ENCODE data around the gene GUCA1A. TPM values are rescaled to one million over a fixed set of nuclear protein-coding genes. Genes with fewer than 3 reads are reported as not detected.
"Not testable (repeated sequence)": the region's sequence is repeated elsewhere in the genome, so short reads cannot be mapped to it uniquely, and the experiment has no call there.

GUCA1A gene
- total RNA-seq, 4 donors from 2014 or later = not detected

DNA sequence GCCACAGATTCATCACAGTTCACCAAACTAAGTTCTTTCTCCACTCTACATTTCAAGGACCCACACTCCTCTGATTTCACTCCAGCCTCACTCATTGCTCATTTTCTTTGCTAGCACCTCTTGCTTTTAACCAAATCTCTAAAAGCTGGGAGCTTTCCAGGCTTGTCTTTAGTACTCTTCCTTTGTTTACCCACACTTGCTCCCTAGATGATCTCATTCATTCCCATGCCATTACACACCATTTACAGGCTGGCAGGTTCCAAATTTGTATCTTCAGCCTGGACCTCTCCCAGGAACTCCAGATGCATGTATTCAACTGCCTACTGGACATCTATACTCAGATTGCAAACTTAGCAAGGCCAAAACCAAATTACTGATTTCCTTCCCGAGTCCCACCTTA, 26.9 kb downstream of the GUCA1A start:
- Histone ChIP-seq H3K27me3 (no peaks in the 10 kb centered on the region), H3K27ac (replicated peaks in 1 of 4) (peak overlapping the region; percentile 32 to 50 (median 34)), H3K4me3 (no peak overlapping the region), H3K36me3 (peaks cover 0 to 25% (median 18%) of the 10 kb centered on the region in 4 donors), H3K9me3 (peaks cover 0 to 3% (median 0%) of the 10 kb centered on the region in 4 donors), H3K4me1 (peaks cover 5 to 34% (median 19%) of the 10 kb centered on the region in 4 donors)
- 28% methylated on average over 1 of the region's 1 CpG for WGBS
- intact Hi-C loops (cut with DNase I) = no loop called here
- DNase-seq (ENCODE audit: extremely low spot score) = no peak
- TF ChIP-seq POLR2A (IDR thresholded peaks at IDR 0.05; ENCODE audit: low read depth) = no peak
- peak; percentile 51 to 62 for TF ChIP-seq POLR2AphosphoS5 (IDR thresholded peaks at IDR 0.05)
- TF ChIP-seq, protein P1, sequence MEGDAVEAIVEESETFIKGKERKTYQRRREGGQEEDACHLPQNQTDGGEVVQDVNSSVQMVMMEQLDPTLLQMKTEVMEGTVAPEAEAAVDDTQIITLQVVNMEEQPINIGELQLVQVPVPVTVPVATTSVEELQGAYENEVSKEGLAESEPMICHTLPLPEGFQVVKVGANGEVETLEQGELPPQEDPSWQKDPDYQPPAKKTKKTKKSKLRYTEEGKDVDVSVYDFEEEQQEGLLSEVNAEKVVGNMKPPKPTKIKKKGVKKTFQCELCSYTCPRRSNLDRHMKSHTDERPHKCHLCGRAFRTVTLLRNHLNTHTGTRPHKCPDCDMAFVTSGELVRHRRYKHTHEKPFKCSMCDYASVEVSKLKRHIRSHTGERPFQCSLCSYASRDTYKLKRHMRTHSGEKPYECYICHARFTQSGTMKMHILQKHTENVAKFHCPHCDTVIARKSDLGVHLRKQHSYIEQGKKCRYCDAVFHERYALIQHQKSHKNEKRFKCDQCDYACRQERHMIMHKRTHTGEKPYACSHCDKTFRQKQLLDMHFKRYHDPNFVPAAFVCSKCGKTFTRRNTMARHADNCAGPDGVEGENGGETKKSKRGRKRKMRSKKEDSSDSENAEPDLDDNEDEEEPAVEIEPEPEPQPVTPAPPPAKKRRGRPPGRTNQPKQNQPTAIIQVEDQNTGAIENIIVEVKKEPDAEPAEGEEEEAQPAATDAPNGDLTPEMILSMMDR (IDR thresholded peaks at IDR 0.05) = no peak

DNA sequence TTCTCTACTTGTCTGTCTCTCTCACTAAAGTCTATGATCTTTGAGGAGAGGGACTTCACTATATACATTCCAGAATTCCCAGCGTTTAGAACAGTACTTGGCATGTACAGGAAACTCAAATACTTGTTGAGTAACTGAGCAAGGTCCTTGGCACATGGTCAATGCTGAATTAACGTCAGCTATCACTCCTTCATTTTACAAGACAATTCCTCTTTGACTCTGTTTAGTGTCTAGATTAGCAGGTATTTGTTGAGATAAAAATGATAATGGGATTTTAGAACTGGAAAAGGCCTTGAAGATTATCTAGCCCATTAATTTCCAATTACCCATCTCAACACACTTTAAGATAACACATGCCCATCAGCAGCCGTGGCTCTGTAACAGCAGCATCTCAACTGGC, 28.2 kb downstream of the GUCA1A start:
- no peak overlapping the region for H3K4me3 ChIP-seq
- peaks cover 3 to 38% (median 29%) of the 10 kb centered on the region in 4 donors for H3K36me3 ChIP-seq
- peaks cover 5 to 34% (median 19%) of the 10 kb centered on the region in 4 donors for H3K4me1 ChIP-seq
- TF ChIP-seq, protein P1 (IDR thresholded peaks at IDR 0.05) = no peak
- no peak for TF ChIP-seq POLR2A (IDR thresholded peaks at IDR 0.05; ENCODE audit: low read depth)
- TF ChIP-seq POLR2AphosphoS5 (IDR thresholded peaks at IDR 0.05) = no peak
- TF ChIP-seq EP300 (IDR thresholded peaks at IDR 0.05) = no peak
- intact Hi-C loops (cut with DNase I) = no loop called here
- 47% methylated on average over 3 of the region's 3 CpGs for WGBS
- no peak for DNase-seq (ENCODE audit: extremely low spot score)
- H3K27me3 ChIP-seq = no peaks in the 10 kb centered on the region
- peaks cover 0 to 3% (median 0%) of the 10 kb centered on the region in 4 donors for H3K9me3 ChIP-seq
- no peak overlapping the region for H3K27ac ChIP-seq (replicated peaks in 1 of 4)

DNA sequence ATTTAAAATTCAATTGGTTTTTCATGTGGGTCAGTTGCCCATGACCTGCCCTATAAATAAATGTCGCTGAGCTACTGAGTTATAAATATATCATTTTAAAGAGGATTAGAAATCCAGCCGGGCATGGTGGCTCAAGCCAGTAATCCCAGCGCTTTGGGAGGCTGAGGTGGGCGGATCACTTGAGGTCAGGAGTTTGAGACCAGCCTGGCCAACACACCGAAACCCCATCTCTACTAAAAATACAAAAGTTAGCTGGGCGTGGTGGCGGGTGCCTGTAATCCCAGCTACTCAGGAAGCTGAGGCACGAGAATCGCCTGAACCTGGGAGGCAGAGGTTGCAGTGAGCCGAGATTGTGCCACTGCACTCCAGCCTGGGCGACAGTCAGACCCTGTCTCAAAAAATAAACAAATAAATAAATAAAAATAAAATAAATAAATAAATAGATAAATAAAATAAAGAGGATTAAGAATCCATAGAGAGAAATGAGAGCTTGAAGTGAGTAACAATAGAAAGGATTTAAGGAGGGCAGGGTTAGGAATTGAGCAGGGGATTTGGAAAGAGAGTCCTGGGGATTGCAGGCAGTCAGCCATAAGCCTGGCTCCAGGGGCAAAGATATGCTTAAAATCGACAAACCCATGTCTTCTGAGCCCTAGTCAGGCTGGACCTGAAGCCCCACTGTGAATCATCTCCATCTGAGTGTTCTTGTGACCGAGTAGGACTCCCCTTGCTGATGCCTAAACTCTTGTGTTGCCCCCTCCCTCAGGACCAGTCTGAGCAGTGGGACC, 29.2 kb downstream of the GUCA1A start:
- DNase-seq (ENCODE audit: extremely low spot score); H3K4me3 ChIP-seq; H3K27me3 ChIP-seq; intact Hi-C loops (cut with DNase I); H3K9me3 ChIP-seq; H3K27ac ChIP-seq (replicated peaks in 1 of 4): not testable (repeated sequence)
- Histone ChIP-seq H3K36me3 (peaks cover 6 to 48% (median 35%) of the 10 kb centered on the region in 4 donors), H3K4me1 (peaks cover 5 to 34% (median 19%) of the 10 kb centered on the region in 4 donors)
- 86% methylated on average over 12 of the region's 13 CpGs for WGBS

DNA sequence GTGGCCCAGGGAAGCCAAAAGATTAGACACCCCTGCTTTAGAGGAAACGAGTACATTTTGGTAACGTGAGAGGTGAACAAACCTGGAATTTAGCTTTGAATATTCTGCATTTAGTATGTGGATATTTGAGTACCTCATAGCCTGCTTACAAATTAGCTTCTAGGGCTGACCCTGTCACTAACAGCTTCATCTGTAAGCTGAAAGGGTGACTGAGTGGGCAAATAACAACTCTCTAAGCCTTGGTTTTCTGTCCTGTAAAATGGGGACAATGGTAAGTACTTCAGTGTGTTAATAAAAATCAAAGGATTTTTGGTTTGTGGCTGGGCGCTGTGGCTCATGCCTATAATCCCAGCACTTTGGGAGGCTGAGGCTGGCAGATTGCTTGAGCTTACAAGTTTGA, 30.0 kb downstream of the GUCA1A start:
- peaks cover 5 to 34% (median 19%) of the 10 kb centered on the region in 4 donors for H3K4me1 ChIP-seq
- no peak overlapping the region for H3K27ac ChIP-seq (replicated peaks in 1 of 4)
- no peak for DNase-seq (ENCODE audit: extremely low spot score)
- peaks cover 0 to 3% (median 0%) of the 10 kb centered on the region in 4 donors for H3K9me3 ChIP-seq
- H3K27me3 ChIP-seq = no peaks in the 10 kb centered on the region
- H3K4me3 ChIP-seq = no peak overlapping the region
- WGBS = 97% methylated on average over 3 of the region's 3 CpGs
- intact Hi-C loops (cut with DNase I) = no loop called here
- peaks cover 6 to 56% (median 43%) of the 10 kb centered on the region in 4 donors for H3K36me3 ChIP-seq
- TF ChIP-seq, protein P1 (IDR thresholded peaks at IDR 0.05) = no peak
- TF ChIP-seq POLR2A (IDR thresholded peaks at IDR 0.05; ENCODE audit: low read depth) (no peak), POLR2AphosphoS5 (IDR thresholded peaks at IDR 0.05) (no peak), EP300 (IDR thresholded peaks at IDR 0.05) (no peak)

DNA sequence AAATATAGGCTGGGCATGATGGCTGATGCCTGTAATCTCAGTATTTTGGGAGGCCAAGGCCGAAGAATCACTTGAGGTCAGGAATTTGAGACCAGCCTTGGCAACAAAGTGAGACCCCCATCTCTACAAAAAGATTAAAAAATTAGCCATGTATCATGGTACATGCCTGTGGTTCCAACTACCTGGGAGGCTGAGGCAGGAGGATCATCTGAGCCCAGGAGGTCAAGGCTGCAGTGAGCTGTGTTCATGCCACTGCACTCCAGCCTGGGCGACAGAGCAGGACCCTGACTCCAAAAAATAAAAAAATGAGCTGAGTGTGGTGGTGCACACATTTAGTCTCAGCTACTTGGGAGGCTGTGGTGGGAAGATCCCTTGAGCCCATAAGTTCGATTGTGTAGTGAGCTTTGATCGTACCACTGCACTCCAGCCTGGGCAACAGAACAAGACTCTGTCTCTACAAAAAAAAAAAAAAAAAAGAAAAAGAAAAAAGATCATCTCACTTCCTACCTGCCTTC, 31.7 kb downstream of the GUCA1A start:
- TF ChIP-seq, protein P1 (IDR thresholded peaks at IDR 0.05) = no peak
- no peak for TF ChIP-seq EP300 (IDR thresholded peaks at IDR 0.05)
- TF ChIP-seq POLR2A (IDR thresholded peaks at IDR 0.05; ENCODE audit: low read depth) = no peak
- no peak for TF ChIP-seq POLR2AphosphoS5 (IDR thresholded peaks at IDR 0.05)
- no peak overlapping the region for H3K4me3 ChIP-seq
- H3K36me3 ChIP-seq = peaks cover 14 to 73% (median 60%) of the 10 kb centered on the region in 4 donors
- no peaks in the 10 kb centered on the region for H3K27me3 ChIP-seq
- DNase-seq (ENCODE audit: extremely low spot score) = no peak
- peaks cover 5 to 25% (median 15%) of the 10 kb centered on the region in 4 donors for H3K4me1 ChIP-seq
- H3K27ac ChIP-seq (replicated peaks in 1 of 4) = no peak overlapping the region
- intact Hi-C loops (cut with DNase I) = no loop called here
- WGBS = 92% methylated on average over 4 of the region's 4 CpGs
- H3K9me3 ChIP-seq = no peaks in the 10 kb centered on the region

DNA sequence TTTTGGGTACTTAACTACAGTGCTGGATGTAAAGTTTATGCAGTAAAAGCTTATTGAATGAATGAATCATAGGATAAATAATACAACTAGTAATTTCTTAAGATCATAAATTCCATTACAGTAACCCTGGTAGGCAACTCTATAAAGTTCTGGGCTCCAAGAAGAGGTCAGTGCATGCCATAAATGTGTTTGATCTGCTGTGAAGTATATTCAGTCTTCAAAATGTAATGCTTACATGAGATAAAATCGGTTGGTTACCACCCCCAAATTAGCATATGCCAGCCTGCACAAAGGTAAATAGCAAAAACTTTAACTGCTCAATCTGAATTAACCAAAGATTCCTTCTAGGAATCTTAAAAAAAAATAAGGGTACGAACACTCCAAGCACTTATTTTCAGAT, 34.4 kb downstream of the GUCA1A start:
- H3K4me1 ChIP-seq; intact Hi-C loops (cut with DNase I); DNase-seq (ENCODE audit: extremely low spot score); H3K27me3 ChIP-seq; H3K4me3 ChIP-seq; H3K27ac ChIP-seq (replicated peaks in 1 of 4); H3K9me3 ChIP-seq: not testable (repeated sequence)
- peaks cover 30 to 97% (median 82%) of the 10 kb centered on the region in 4 donors for H3K36me3 ChIP-seq
- 79% methylated on average over 2 of the region's 2 CpGs for WGBS
